ENCODE data around the gene DYNC1I1.
A peak's percentile ranks its signal among the peaks of the same experiment; 100 is the strongest.

The DYNC1I1 gene

DNA sequence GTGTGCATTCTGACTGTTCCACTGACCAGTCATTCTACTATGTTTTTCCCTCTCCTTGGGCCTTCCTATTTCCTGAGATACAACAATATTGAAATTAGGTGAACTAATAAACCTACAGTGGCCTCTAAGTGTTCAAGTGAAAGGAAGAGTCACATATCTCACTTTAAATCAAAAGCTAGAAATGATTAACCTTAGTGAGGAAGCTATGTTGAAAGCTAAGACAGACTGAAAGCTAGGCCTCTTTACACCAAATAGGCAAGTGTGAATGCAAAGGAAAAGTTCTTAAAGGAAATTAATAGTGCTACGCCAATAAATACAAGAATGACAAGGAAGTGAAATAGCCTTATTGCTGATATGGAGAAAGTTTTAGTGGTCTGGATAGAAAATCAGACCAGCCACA lies 5.7 kb upstream of the DYNC1I1 start:
- TF ChIP-seq, protein P1, sequence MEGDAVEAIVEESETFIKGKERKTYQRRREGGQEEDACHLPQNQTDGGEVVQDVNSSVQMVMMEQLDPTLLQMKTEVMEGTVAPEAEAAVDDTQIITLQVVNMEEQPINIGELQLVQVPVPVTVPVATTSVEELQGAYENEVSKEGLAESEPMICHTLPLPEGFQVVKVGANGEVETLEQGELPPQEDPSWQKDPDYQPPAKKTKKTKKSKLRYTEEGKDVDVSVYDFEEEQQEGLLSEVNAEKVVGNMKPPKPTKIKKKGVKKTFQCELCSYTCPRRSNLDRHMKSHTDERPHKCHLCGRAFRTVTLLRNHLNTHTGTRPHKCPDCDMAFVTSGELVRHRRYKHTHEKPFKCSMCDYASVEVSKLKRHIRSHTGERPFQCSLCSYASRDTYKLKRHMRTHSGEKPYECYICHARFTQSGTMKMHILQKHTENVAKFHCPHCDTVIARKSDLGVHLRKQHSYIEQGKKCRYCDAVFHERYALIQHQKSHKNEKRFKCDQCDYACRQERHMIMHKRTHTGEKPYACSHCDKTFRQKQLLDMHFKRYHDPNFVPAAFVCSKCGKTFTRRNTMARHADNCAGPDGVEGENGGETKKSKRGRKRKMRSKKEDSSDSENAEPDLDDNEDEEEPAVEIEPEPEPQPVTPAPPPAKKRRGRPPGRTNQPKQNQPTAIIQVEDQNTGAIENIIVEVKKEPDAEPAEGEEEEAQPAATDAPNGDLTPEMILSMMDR (conservative IDR thresholded peaks at IDR 0.05; ENCODE audit: low read depth, low read length): no peak
- Histone ChIP-seq H3K4me3 (IDR thresholded peaks at IDR 0.05; ENCODE audit: insufficient read depth, low read depth, low read length) (no peak overlapping the region), H4K20me1 (ENCODE audit: insufficient read depth) (no peaks in the 10 kb centered on the region), H3K27ac (no peak overlapping the region), H3K9ac (no peak overlapping the region), H3K36me3 (ENCODE audit: insufficient read depth) (no peaks in the 10 kb centered on the region), H3K27me3 (ENCODE audit: insufficient read depth, low read depth) (no peaks in the 10 kb centered on the region), H2AFZ (ENCODE audit: low read depth) (no peak overlapping the region), H3K4me2 (no peak overlapping the region), H3K4me1 (ENCODE audit: low read depth, poor library complexity, severe bottlenecking) (peaks cover 3% of the 10 kb centered on the region), H3K79me2 (ENCODE audit: insufficient read depth, low read depth) (no peaks in the 10 kb centered on the region)

DNA sequence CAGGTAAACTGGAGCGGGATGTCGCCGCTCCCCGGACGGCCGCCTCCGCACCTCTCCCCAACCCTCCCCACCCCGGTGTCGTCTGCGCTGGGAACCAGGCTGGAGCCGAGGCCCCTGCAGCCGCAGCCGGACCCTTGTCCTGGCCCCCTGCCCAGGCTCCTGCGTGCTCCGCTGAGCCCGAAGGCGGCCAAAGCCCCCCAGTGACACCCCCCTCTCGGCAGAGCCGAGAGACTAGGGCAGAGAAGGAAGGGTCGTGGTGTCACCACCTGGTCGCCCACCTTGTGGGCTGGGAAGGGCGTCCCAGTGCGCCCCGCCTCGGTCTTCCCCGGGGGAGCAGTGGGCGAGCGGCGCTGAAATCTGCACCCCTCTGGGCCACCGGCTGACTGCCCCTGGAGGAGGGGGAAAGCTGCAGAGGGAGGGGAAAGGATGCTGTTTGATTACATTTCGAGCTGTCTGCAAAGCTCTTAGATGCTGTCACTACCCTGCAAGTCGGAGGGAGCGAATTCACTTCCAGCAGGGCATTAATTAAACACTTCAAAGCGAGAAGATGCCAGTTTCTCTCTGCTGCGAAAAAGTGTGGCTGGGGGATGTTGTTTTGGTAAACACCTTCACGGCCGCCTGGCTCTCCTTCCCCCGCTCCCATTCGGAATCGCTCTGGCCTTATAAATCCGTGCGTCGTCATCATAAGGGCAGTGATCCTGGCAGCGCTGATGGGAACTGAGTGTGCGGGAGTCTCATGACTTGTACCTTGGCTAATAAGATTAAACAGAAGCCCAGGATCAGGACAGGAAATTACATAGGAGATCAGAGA lies 622 bp downstream of the DYNC1I1 start:
- H2AFZ ChIP-seq (ENCODE audit: low read depth): peak overlapping the region; percentile 60
- no peaks in the 10 kb centered on the region for H3K79me2 ChIP-seq (ENCODE audit: insufficient read depth, low read depth)
- H3K36me3 ChIP-seq (ENCODE audit: insufficient read depth): no peaks in the 10 kb centered on the region
- no peaks in the 10 kb centered on the region for H3K27me3 ChIP-seq (ENCODE audit: insufficient read depth, low read depth)
- peak overlapping the region; percentile 57 for H3K4me3 ChIP-seq (IDR thresholded peaks at IDR 0.05; ENCODE audit: insufficient read depth, low read depth, low read length)
- TF ChIP-seq, protein P1 (conservative IDR thresholded peaks at IDR 0.05; ENCODE audit: low read depth, low read length): no peak
- peak overlapping the region; percentile 61 for H3K9ac ChIP-seq
- H3K4me2 ChIP-seq: peak overlapping the region; percentile 79
- no peaks in the 10 kb centered on the region for H4K20me1 ChIP-seq (ENCODE audit: insufficient read depth)
- H3K4me1 ChIP-seq (ENCODE audit: low read depth, poor library complexity, severe bottlenecking): peaks cover 7% of the 10 kb centered on the region
- no peak overlapping the region for H3K27ac ChIP-seq

DNA sequence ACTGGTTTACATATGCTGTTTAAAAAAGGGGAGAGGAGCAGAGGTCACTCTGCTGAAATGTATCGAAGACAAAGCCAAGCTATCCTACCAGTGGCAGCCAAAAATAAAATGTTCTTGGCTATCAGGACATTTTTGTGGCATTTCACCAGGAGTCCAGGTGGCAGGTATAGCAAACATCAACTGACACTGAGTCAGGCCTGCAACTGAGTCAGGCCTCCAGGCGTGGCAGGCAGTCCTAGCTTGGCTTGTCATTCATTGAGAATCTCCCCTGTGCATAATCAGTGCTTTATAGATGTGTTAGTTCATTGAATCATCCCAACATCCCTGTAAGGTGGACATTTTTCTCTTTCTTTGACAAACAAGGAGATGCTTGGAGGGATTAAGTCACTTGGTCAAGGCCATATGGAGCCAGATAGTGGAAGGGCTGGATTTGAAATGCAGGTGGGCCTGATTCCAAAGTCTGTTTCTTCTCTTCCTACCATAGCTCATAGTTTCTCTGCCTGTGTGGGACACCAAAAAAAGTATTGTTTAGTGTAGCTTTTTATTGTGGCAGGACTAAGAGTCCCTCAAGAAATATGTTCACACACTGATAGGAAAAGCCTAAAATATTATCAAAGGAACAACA lies 4.3 kb downstream of the DYNC1I1 start:
- H3K4me2 ChIP-seq: no peak overlapping the region
- peaks cover 9% of the 10 kb centered on the region for H3K4me1 ChIP-seq (ENCODE audit: low read depth, poor library complexity, severe bottlenecking)
- no peak overlapping the region for H3K27ac ChIP-seq
- no peak overlapping the region for H2AFZ ChIP-seq (ENCODE audit: low read depth)
- no peak overlapping the region for H3K4me3 ChIP-seq (IDR thresholded peaks at IDR 0.05; ENCODE audit: insufficient read depth, low read depth, low read length)
- TF ChIP-seq, protein P1 (conservative IDR thresholded peaks at IDR 0.05; ENCODE audit: low read depth, low read length): no peak
- no peaks in the 10 kb centered on the region for H3K79me2 ChIP-seq (ENCODE audit: insufficient read depth, low read depth)
- no peaks in the 10 kb centered on the region for H3K36me3 ChIP-seq (ENCODE audit: insufficient read depth)
- no peaks in the 10 kb centered on the region for H3K27me3 ChIP-seq (ENCODE audit: insufficient read depth, low read depth)
- no peaks in the 10 kb centered on the region for H4K20me1 ChIP-seq (ENCODE audit: insufficient read depth)
- H3K9ac ChIP-seq: no peak overlapping the region

DNA sequence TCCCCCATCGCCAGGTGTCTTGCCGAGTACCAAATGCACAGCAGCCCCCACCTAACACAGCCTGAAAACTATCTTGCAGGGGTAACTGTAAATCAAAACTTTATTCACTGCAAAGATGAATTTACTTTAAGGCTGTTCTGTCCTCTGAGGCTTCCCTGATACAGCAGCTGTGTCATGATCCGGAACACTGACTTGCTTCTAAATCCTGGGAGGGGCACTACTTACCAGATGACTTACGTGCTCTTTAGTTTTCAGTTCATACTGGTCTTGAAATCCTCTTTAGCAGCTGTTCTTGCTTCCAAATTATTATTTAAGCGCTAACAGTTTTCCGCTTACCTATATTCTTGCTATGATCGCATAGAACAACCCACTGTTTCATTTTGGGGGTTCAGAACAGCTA lies 4.9 kb downstream of the DYNC1I1 start:
- no peak overlapping the region for H3K4me2 ChIP-seq
- peaks cover 11% of the 10 kb centered on the region for H3K4me1 ChIP-seq (ENCODE audit: low read depth, poor library complexity, severe bottlenecking)
- TF ChIP-seq, protein P1 (conservative IDR thresholded peaks at IDR 0.05; ENCODE audit: low read depth, low read length): no peak
- no peaks in the 10 kb centered on the region for H3K27me3 ChIP-seq (ENCODE audit: insufficient read depth, low read depth)
- no peak overlapping the region for H3K4me3 ChIP-seq (IDR thresholded peaks at IDR 0.05; ENCODE audit: insufficient read depth, low read depth, low read length)
- H3K36me3 ChIP-seq (ENCODE audit: insufficient read depth): no peaks in the 10 kb centered on the region
- no peak overlapping the region for H2AFZ ChIP-seq (ENCODE audit: low read depth)
- no peak overlapping the region for H3K27ac ChIP-seq
- no peak overlapping the region for H3K9ac ChIP-seq
- no peaks in the 10 kb centered on the region for H3K79me2 ChIP-seq (ENCODE audit: insufficient read depth, low read depth)
- H4K20me1 ChIP-seq (ENCODE audit: insufficient read depth): no peaks in the 10 kb centered on the region

All from KMS-11 (cell line).